Measurements from ENCODE around the gene RGS6.

DNA sequence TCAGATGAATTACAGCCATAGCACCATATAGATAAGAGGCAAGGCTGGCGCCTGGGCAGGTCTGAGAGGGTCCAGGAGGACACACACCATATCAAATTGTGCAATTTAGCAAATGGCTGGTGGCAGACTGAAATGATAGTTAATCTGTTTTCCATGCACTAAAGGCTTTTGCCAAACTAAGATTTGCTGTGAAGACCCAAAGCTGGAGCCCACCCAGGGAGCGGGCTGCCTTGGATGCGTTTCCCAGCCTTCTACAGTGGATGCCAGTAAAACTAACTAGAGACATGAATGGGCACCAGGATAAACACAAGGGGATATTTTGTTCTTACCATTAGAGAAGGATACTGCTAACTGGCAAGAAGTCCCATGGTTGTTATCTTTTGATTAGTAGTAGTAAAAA is 486.6 kb downstream of the RGS6 start:
- TF ChIP-seq GATA3 (IDR thresholded peaks at IDR 0.05; ENCODE audit: low read depth, low read length) (no peak), GATA2 (IDR thresholded peaks at IDR 0.05; ENCODE audit: low read depth, low read length) (no peak)
